HG02938 (cell line): ENCODE data around the gene DIO3.
"Not testable (repeated sequence)": the region's sequence is repeated elsewhere in the genome, so short reads cannot be mapped to it uniquely, and the experiment has no call there.

Experiments
- ATAC-seq: cut with Tn5 transposase; IDR thresholded peaks from one replicate; pipeline ENCODE4 v1.9.1; 2021; ENCODE audit warnings: mild to moderate bottlenecking, moderate library complexity; ENCODE audit not compliant: unreplicated experiment

DIO3 gene

DNA sequence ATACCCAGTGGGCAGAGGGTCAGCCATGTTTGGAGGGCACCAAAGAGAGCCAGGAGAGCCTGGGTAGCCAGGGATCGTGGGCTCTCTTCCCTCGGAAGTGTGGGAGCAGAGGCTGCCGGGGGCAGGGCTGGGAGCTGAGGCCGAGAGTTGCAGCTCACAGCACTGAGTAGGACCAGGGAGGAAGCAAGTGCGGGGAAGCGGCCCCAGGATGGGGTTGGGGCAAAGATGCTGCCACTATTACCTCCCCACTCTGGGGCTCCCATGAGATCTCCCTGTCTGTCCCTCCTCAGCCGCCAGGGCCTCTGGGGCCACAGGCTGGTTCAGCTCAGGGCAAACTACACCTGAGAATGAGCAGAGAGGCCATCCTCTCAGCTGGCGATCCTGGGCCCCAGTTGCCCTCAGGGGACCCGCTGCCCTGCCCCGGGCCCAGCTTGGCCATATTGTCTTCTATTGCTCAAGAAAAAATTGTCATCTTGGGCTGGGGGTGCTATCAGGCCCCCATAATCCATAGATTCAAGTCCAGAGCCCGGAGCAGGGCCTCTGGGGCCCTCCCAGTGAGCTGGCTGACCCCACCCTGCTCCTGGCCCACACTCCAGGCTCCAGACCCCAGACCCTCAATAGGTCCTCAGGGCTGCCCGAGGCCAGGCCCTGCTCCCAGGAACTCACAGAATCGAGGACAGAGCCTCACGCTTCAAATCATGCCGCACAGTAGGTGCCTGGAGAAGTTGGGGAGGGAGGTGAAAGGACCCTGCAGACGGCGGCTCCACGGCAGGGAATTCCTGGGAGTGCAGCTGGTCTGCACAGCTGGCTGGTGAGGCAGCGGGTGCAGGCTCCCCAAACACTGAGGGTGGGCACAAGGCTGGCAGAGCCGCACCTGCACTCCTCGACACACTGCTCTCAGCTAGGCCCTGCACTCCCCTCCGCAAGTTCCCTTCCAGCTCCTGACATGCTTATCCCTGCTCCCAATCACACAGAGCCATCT, 20.5 kb upstream of the DIO3 start:
- no peak for ATAC-seq

DNA sequence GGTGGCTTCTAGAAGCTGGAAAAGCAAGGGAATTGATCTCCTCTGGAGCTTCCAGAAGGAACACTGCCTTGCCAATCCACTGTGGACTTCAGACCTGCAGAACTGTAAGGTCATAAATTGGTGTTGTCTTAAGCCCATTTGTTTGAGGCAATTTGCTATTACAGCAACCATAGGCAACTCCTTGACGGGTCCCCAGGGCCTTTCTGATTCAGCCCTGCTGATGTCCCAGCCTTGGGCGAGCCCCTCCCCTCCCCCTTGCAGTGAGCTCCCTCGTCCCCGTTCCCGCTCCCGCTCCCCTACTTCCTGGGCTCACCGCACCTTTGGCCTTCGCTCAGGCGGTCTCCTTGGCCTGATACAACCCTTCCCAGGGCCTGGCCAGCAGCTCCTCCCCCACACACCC, 18.9 kb upstream of the DIO3 start:
- no peak for ATAC-seq

GRCh38 chr14:101543814-101544213, 17.5 kb upstream of the DIO3 start:
- no peak for ATAC-seq

- no peak for ATAC-seq
Observed at GRCh38 chr14:101544550-101544949, 16.7 kb upstream of the DIO3 start.

DNA sequence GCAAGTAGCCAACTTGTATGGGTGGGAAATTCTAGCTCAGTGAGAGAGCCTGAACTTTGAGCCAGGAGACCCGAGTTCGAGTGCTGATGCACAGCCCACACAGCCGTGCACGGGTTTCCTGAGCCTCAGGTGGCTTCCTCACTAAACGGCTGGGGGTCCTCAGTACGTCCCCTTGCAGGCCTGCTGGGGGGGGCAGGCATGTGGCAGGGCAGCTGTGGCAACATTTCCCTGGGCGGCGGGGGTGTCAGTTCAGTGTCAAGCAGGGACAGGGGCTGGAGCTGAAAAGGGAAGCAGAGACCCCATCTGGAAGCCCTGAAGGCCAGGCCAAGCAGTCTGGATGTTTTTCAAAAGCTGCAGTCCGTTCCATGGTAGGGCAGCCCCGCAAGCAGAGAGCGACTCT, 14.6 kb upstream of the DIO3 start:
- ATAC-seq = no peak

- no peak for ATAC-seq
Observed at GRCh38 chr14:101547107-101547738, 14.1 kb upstream of the DIO3 start.

GRCh38 chr14:101547961-101548669, 13.2 kb upstream of the DIO3 start:
- no peak for ATAC-seq

- no peak for ATAC-seq
Observed at GRCh38 chr14:101548710-101549109, 12.6 kb upstream of the DIO3 start.

GRCh38 chr14:101549154-101549553, 12.1 kb upstream of the DIO3 start:
- ATAC-seq = no peak

- ATAC-seq = not testable (repeated sequence)
Observed at GRCh38 chr14:101550202-101550912, 10.9 kb upstream of the DIO3 start.

- no peak for ATAC-seq
Observed at GRCh38 chr14:101551729-101552595, 9.3 kb upstream of the DIO3 start.

DNA sequence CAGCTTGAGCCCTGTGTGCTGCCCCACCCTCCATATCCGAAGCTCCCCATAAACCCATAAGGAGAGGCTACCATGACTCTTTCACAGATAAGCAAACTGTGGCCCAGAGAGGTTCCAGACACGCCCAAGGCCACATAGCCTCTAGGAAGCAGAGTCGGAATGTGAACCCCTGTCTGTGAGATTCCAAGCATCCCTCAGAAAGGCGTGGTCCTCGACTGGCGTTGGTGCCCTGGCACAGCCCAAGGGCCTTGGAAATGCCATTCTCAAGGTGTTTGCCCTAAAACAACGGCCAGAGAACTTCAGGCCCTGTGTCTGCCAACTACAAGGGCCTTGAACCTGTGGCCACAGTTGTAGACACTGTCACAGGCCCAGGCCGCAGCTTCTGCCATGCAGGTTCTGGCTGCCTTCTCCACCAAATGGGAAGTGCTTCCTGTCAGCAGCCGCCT, 8.5 kb upstream of the DIO3 start:
- no peak for ATAC-seq

- ATAC-seq = no peak
Observed at GRCh38 chr14:101553393-101553792, 7.9 kb upstream of the DIO3 start.

- ATAC-seq = no peak
Observed at GRCh38 chr14:101553931-101554330, 7.4 kb upstream of the DIO3 start.

GRCh38 chr14:101554991-101555668, 6.2 kb upstream of the DIO3 start:
- ATAC-seq = no peak

DNA sequence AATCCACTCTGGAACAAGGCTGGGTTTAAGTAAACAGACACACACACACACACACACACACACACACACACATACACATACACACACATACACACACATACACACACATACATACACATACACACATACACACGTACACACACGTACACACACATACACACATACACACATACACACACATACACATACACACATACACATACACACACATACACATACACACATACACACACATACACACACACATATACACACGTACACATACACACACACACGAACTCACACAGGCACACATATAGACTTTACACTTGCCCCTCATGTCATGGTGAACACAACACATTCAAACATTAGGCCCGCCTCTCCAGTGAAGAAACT, 5.6 kb upstream of the DIO3 start:
- not testable (repeated sequence) for ATAC-seq

DNA sequence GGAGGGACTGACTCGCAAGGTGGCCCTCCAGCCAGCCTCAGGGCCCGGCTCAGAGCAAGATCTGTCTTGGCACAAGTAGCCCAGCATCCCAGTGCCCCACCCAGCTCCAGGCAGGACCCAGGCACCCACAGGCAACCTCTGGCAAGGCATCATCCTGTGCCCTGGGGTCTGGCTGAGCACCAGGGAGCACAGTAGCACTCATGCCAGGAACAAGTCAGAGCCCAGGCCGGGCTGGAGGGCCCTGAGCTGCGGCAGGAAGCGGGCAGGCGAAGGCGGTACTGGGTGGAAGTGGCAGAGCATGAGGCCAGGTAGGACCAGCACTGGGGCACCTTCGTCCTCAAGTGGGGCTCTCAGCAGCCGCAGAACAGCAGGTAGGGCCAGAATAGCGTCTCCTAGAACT, 5.2 kb upstream of the DIO3 start:
- no peak for ATAC-seq

DNA sequence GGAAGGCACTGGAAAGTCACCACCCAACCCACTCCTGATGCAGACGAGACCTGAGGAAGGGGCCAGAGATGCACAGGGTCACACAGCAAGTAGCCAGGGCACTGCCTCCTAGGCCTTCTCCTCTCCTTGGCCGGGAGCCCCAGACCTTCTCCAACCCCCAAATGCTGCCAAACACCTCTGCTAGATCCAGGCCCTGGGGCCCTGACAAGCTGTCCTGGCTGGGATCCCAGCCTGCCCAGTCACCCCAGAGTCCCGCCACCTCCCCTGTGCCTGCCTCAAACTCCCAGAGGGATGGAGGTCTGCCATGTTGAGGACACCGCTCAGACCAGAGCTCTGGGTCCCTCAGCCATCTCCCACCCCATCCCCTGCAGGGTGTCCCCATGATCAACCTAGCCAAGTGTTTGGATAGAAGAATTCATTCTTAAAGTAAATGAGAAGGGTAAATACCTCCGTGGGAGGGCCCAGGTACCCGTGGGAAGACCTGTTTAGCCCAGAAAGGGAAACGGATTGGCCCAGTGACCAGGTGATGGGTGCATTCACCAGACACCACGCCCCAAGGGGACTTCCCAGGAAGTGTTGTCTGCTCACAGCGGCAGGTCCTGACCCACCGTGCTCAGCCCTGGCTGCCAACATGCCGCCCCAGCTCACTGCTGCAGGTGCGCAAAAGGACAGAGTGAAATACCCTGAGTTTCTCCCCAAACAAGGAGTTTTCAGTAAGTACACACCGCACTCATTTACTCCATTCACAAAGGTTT, 4.6 kb upstream of the DIO3 start:
- ATAC-seq = no peak

GRCh38 chr14:101557321-101557695, 4.0 kb upstream of the DIO3 start:
- no peak for ATAC-seq
